NK-92 (cell line): ENCODE measurements around the gene BNC2.

Source experiments
- DNase-seq: peaks from one replicate; lab custom pipeline; 2025; ENCODE audit not compliant: unreplicated experiment; lab: John Stamatoyannopoulos, UW

Gene BNC2

GRCh38 chr9:16427873-16428427 is 442.5 kb downstream of the BNC2 start:
- DNase-seq, result no peak

- no peak for DNase-seq
These were observed 443.8 kb downstream of the BNC2 start for GRCh38 chr9:16426716-16427115.

GRCh38 chr9:16425562-16426231 is 444.8 kb downstream of the BNC2 start:
- no peak for DNase-seq

DNA sequence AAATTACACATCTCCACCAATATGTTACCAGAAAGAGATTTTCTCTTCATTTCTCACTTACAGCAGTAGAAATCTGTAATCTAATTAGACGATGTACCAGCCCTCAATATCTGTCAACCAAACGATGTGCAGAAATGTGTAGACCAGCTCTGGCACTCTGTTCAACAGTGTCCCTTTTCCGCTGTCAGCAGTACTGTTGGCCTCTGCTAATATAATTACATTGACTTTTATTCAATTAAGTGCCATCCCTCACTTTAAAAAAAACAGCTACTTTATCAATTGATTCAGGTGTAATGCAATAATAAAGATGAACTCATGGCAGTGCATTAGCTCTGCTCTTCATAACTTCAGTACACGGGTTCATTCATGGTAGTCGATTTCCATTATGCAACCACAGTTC is 448.4 kb downstream of the BNC2 start:
- no peak for DNase-seq

GRCh38 chr9:16421532-16421931 is 448.9 kb downstream of the BNC2 start:
- no peak for DNase-seq

DNA sequence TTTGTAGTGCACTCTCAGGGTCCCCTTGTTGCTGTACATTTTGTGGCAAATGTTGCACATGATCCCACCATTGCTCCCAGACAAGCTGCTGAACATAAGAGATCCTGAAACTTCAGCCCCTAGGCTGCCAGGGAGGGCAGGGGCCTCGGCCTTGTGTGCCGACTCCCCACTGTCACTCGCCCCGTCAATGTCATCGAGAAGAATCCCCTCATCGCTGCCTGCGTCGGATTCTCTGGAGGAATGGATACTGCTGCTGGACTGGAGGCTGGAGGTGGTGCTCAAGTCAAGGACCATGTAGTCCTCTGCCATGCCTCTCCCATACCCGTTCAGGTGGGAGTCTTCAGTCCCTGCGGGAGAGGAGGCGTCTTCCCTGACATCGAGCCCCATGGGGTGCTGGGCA is 451.3 kb downstream of the BNC2 start:
- DNase-seq, result no peak

GRCh38 chr9:16418721-16419120 is 451.7 kb downstream of the BNC2 start:
- no peak for DNase-seq

DNA sequence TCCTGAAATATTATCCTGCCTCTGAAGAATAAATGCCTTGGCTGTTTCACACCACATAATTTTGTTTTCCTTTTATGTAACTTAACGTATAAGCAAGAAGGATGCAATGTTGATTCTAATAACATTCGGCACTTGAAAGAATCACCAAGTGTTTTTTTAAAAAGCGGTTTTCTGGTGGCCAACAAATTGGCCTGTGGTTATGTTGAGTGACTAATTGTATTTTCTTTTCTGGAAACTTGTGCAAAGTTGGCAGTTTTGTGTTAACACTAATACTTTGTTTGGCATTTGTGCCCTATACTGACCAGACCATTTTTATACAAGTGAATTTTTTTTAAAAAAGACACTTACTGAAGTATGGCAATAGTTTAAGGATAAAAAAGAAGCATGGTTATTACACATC is 452.7 kb downstream of the BNC2 start:
- no peak for DNase-seq

GRCh38 chr9:16417161-16417560 is 453.3 kb downstream of the BNC2 start:
- no peak for DNase-seq

- no peak for DNase-seq
These were observed 456.0 kb downstream of the BNC2 start for GRCh38 chr9:16414451-16414850.

GRCh38 chr9:16413509-16414016 is 456.9 kb downstream of the BNC2 start:
- no peak for DNase-seq

DNA sequence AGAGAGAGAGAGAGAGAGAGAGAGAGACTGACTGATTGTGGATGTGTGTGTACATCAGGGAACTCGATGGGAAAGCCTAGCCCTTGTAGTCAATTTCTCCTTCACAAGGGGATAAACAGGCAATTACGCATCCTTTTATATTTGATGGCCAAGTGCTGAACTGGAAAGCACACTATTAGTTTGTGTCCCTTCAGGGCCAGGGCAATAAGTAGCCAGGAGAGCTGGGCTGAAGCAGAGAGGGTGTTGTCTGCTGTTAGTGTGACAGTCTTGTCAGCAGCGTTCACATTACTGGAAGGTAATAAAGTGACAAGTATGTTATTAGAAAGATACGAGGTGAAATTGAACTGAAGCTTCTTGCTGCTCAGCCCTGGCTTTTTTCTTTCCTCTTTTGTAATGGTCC is 457.7 kb downstream of the BNC2 start:
- no peak for DNase-seq

- DNase-seq, result no peak
These were observed 459.2 kb downstream of the BNC2 start for GRCh38 chr9:16411311-16411710.

DNA sequence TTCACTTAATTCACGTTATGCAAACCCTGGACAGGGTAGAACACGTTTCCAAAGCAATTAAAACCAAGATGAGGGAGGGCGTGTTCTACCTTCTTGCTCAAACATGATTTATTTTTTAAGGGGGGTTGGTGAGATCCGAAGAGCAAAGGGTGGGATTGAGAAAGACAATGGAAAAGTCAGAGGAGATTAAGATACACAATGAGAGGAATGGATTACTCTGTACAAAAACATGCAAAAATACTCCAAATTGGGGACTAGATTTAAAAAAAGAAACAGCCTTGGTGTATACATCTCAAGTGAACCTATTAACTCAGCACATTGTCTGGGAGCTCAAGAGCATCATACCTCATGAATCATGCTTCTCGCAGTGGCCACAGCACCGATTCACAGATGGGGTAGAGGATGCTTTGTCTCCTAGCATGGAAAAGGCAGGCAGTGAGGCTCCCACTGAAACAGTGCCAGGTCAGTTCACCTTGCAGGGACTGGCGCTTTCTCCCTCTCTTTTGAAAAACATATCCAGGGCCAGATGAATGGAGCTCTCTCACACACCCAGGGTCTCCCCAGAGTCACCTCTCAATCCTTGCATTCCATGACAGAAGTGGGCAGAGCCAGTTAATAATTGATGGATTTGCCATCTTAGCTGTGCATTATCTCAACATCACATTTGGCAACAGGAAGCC is 459.7 kb downstream of the BNC2 start:
- no peak for DNase-seq

GRCh38 chr9:16407617-16408016 is 462.9 kb downstream of the BNC2 start:
- no peak for DNase-seq

DNA sequence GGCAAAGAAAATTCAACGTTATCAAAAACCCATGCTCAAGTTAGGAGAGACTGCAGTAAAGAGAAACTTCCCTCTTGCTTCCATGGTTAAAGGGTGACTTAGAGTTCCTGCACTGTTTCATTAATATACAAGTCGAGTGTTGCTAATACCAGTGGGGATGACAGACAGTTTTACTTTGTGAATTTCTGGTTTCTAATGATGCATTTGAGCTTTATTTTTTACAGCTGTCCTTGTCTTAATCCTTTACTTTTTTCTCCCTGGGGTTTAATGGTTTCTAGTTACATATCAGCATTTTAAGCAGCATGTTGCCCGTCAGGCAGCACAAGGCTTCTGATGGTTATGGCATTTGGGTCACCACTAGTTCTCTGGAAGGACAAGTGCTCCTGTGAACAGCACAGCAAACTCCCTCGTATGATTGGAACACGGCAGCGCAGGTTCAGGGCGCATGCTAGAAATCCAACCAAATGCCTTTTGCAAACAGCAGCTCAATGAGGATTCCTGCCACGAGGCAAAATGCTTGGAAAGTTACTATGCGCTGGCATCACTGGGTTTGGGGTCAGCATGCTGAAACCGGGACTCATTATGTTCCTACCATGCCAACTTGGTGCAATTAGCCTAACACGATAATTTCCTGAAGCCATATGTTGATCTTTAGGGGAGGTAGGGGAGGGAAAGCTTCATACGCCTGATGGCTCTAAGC is 463.8 kb downstream of the BNC2 start:
- no peak for DNase-seq

DNA sequence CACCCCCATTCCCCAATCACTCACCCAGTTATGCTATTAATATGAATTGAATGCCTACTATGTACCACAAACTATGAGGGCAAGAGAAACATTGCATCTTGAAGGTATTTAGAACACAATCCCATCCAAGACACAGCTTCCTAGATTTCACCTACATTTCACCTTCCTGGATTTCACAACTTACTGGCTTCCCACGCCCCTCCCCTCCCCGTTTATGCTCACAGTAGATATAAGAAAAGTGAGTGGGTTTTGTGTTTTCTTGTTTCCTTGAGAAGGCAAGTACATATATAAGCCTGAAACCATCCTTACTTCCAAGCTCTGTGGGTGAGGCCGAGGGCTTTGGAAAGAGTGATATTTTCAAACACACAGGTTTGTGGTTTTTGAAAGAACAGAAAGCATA is 465.0 kb downstream of the BNC2 start:
- DNase-seq, result no peak

DNA sequence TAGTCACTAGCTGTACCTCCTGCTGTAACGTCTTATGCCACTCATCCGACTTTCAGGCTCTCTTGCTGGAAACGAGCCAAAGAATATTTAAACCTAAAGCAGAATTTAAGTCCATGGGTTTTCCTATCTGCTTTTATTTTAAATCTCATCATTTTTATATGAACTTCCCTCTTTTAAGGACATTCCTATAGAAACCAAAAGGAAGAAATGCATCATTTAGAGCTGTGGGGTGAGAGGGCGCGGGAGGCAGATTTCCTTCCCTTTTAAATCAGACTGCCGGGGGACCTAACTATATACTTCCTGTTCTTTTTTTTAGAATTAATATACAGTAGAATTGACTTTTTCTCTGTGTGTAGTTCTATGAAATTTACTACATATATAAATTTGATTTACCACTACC is 468.8 kb downstream of the BNC2 start:
- DNase-seq, result no peak

GRCh38 chr9:16398691-16399090 is 471.8 kb downstream of the BNC2 start:
- no peak for DNase-seq

DNA sequence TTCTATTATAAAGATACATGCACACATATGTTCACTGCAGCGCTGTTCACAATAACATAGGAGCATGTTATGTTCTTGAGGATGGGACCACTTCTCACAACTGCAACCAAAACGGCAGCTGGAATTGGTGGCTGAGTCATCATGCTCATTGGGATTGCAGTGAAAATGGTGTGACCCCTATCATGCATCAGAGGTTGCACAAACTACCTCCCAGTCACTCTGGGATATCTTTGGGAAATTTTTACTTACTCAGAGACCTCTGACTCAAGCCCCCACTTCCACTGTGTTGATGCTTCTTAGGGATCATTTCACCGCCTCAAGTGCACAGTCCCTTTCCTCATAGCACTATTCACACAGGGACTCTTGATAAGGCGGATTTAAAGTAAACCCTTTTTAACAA is 474.1 kb downstream of the BNC2 start:
- no peak for DNase-seq

DNA sequence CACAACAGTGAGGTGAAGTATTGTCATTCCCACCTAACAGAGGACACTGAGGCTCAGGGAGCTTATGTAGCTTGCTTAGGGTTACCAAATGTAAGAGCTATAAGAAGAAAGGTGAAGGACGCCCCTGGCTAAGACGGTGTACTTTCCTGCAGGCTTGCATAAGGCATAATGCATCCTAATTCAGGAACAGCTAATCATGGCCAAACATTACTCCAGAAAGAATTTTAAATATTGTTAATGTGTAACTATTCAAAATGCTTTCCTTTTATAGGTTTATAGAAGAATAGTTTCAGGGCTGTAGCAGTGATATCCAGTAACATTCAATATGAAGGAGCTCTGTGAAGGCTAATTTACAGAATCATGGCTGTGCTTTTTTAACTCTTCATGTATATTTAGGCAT is 479.1 kb downstream of the BNC2 start:
- DNase-seq, result no peak

GRCh38 chr9:16387382-16387781 is 483.1 kb downstream of the BNC2 start:
- DNase-seq, result no peak
